T-helper 2 cell treated with Interferon-gamma antibody and Interleukin-4, amounts not matched to agents 100 ng/mL and 5 ng/mL, for 36 hours (primary cell): ENCODE measurements around the gene PYM1. TPM values are rescaled to one million over a fixed set of nuclear protein-coding genes. Genes with fewer than 3 reads are reported as not detected.
"Not testable (repeated sequence)": the region's sequence is repeated elsewhere in the genome, so short reads cannot be mapped to it uniquely, and the experiment has no call there.

Experiments
- intact Hi-C: fragments of 100-400 bp; cut with micrococcal nuclease; formaldehyde crosslinking; loops from one replicate; pipeline ENCODE4 v1.15.1; 2023
- total RNA-seq: library from RNA; stranded (reverse); gene quantifications from 2 replicates; pipeline ENCODE4 v1.2.3, GENCODE V29; 2022

PYM1 gene
- total RNA-seq, 1 donor from 2014 or later = 56.4 TPM

DNA sequence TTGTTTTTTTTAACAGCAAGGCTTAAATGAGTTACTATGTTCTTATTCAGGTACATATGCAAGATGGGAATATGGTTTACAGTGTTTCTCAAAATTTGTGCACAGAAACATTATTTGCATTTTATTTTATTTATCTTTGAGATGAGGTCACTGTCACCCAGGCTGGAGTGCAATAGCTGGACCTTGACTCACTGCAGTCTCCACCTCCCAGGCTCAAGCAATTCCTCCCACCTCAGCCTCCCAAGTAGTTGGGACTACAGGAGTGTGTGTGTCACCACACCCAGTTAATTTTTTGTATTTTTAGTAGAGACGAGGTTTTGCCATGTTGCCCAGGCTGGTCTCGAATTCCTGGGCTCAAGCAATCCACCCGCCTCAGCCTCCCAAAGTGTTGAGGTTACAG lies 8.7 kb downstream of the PYM1 start:
- intact Hi-C loops = not testable (repeated sequence)

GRCh38 chr12:55915482-55915859 lies 12.2 kb downstream of the PYM1 start:
- intact Hi-C loops = no loop called here

- intact Hi-C loops = no loop called here
These were observed 14.8 kb downstream of the PYM1 start for GRCh38 chr12:55912908-55913307.

DNA sequence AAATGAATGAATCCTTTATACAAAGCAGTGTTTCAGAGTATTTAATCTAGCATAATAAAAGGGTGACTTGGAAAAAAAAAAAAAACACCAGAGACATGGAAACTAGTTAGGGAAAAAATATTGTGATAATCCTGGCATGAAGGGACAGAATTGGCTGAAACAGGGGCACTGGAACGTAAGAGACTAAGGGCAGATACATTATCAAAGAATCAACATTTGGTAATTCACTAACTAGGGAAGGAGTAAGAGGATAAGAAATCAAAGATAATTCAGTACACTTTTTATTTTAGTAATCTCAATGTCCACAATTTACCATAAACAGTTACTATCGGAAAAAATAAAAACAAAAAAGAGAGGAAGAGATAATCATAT lies 18.2 kb downstream of the PYM1 start:
- intact Hi-C loops = no loop called here

DNA sequence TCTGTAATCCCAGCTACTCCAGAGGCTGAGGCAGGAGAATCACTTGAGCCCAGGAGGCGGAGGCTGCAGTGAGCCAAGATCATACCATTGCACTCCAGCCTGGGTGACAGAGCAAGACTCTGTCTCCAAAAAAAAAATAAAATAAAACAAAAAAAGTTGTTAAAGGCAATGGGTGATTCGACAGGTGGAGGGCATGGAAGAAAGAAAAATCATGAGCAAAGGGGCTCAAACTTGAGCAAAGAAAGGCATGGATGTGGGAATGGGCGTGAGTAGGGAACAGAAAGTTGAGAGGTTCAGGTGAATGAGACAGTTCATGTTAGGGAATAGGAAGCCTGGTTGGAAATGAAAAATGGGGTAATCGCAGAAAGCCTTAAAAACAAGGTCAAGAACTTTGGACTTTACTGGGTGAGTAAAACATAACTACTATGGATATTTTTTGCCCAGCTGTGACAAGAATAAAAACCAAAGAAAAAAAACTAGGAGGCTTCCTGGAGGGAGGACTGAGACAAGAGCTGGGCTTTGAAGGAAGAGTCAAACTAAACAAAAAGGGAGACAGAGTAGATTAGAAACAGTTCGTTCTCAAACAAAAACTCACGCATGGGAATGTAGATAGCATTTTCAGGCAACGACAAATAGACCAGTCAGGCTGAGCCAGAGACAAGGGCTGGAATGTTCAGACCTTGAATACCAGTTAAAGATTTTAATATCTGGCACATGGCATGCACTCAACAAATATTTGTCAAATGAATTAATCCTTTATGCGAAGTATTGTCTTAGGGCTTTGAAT lies 18.8 kb downstream of the PYM1 start:
- intact Hi-C loops = no loop called here

GRCh38 chr12:55906056-55906455 lies 21.6 kb downstream of the PYM1 start:
- intact Hi-C loops = no loop called here

- intact Hi-C loops = no loop called here
These were observed 25.7 kb downstream of the PYM1 start for GRCh38 chr12:55901881-55902490.

DNA sequence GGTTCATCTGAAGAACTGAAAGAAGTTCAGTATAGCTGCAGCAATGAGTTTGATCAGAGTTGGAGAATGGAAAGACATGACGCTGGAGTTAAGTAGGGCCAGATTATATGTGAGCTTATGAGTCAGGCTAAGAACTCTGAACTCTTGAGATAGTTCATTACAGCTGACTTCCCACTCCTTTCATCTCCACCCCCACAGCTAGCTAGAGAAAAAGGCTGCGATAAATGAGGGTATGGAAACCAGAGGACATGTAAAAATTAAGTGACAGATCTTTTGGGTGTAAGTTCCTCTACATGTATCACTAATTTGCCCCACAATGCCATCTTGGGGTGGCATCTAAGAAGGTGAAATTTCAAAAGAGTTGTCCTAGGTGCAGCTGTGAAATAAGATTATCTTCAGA lies 28.6 kb downstream of the PYM1 start:
- intact Hi-C loops = no loop called here

DNA sequence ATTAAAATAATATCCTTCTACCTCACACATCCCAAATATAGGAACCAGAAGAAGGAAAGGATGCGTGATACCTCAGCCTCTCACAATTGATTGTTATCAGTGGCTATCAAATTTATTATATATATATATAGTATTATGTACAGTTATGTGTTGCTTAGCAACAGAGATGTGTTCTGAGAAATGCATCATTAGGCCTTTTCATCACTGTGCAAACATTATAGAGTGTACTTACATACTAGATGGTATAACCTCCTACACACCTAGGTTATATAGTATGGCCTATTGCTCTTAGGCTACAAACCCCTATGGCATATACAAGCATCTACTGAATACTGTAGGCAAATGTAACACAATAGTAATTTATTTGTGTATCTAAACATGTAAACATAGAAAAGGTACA lies 34.0 kb downstream of the PYM1 start:
- intact Hi-C loops = no loop called here

- intact Hi-C loops = no loop called here
These were observed 36.4 kb downstream of the PYM1 start for GRCh38 chr12:55891310-55891709.

DNA sequence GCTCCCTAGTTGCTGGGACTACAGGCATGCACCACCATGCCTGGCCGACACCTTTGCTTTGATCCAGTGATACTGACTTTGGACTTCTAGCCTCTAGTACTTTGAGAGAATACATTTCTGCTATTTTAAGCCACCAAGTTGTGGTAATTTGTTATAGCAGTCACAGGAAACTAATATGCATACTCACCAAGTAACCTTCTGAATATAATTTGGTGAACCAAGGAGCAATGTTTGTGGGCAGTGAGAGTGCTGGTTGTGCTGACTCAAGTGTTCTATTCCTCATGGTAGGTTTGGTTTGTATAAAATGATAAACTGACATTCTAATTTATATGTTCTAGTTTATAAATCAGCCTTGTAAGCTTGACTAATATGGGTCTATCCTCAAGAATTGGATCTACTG lies 42.6 kb downstream of the PYM1 start:
- intact Hi-C loops = no loop called here

GRCh38 chr12:55877824-55878223 lies 49.9 kb downstream of the PYM1 start:
- intact Hi-C loops = no loop called here

GRCh38 chr12:55875704-55876467 lies 51.8 kb downstream of the PYM1 start:
- intact Hi-C loops = no loop called here

- intact Hi-C loops = no loop called here
These were observed 53.3 kb downstream of the PYM1 start for GRCh38 chr12:55874443-55874842.

- intact Hi-C loops = not testable (repeated sequence)
These were observed 61.2 kb downstream of the PYM1 start for GRCh38 chr12:55866454-55867004.

DNA sequence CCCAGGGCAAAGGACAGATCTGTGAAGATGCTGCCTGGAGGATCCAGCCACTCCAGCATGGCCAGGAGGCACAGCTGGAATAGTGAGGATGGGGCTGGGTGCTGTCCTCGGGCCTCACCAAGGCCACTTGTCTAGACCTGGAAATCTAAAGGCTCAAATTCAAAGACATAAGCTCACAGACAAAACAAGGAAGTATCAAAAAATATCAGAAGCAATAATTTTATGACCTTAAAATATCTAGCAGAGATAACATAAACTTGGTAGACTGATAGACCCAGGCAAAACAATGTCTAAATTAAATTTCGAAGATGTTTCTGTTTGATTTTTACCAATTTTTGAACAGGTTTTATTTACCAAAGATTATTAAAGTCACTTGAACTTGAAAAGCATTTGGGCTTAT lies 62.4 kb downstream of the PYM1 start:
- intact Hi-C loops = no loop called here

DNA sequence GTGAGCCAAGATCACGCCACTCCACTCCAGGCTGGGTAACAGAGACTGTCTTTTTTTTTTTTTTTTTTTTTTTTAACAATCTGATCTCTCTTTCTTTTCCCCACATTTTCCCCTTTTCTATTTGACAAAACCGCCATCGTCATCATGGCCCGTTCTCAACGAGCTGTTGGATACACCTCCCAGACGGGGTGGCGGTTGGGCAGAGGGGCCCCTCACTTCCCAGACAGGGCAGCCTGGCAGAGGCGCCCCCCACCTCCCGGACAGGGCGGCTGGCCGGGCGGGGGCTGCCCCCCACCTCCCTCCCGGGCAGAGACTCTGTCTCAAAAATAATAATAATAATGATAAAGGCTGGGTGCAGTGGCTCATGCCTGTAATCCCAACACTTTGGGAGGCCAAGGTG lies 64.8 kb downstream of the PYM1 start:
- intact Hi-C loops = not testable (repeated sequence)

- intact Hi-C loops = no loop called here
These were observed 65.4 kb downstream of the PYM1 start for GRCh38 chr12:55862286-55862685.

DNA sequence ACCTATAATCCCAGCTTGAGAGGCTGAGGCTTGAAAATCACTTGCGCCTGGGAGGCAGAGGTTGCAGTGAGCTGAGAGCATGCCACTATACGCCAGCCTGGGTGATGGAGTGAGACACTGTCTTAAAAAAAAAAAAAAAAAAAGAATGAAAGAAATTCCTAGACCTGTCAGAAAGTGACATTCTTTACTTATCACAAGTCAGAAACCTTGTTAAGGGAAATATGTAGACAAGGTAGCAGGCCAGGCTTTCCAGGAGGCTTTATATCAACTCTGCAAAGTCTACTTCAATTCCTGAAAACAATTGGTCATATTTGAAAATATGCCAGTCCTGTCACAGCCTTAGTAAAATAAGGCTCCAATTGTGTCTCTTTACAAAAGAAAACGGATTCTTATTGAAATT lies 65.8 kb downstream of the PYM1 start:
- intact Hi-C loops = no loop called here

GRCh38 chr12:55861396-55861795 lies 66.3 kb downstream of the PYM1 start:
- intact Hi-C loops = no loop called here

DNA sequence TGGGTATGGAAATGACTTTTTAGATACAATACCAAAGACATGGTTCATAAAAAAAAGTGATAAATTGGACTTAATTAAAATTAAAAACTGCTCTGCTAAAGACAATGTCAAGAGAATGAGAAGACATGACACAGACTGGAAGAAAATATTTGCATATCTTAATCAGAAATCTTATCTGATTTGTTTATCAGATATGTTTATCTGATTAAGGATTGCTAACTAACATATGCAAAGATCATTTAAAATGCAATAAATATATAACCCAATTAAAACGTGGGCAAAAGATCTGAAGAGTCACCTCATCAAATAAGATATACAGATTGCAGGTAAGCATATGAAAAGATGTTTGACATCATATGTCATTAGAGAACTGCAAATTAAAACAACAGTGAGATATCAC lies 75.0 kb downstream of the PYM1 start:
- intact Hi-C loops = no loop called here
